Activated naive CD4-positive, alpha-beta T cell treated with anti-CD3 and anti-CD28 coated beads, Interleukin-2, amount 50 U/mL, for 24 hours (primary cell): ENCODE data around the gene RTN1.

Source experiments
- H3K27ac Mint-ChIP-seq: one replicate; pipeline ENCODE4 v1.8.0; 2021; ENCODE audit warnings: mild to moderate bottlenecking, mixed read lengths
- H3K27me3 Mint-ChIP-seq: one replicate; pipeline ENCODE4 v1.8.0; 2021; ENCODE audit warnings: mixed read lengths
- H3K36me3 Mint-ChIP-seq: one replicate; pipeline ENCODE4 v1.8.0; 2021; ENCODE audit warnings: mixed read lengths
- H3K4me1 Mint-ChIP-seq: one replicate; pipeline ENCODE4 v1.8.0; 2021; ENCODE audit warnings: mixed read lengths
- H3K4me3 Mint-ChIP-seq: one replicate; pipeline ENCODE4 v1.8.0; 2021; ENCODE audit warnings: mild to moderate bottlenecking, mixed read lengths
- H3K9me3 Mint-ChIP-seq: one replicate; pipeline ENCODE4 v1.8.0; 2021; ENCODE audit warnings: mixed read lengths

RTN1 gene

DNA sequence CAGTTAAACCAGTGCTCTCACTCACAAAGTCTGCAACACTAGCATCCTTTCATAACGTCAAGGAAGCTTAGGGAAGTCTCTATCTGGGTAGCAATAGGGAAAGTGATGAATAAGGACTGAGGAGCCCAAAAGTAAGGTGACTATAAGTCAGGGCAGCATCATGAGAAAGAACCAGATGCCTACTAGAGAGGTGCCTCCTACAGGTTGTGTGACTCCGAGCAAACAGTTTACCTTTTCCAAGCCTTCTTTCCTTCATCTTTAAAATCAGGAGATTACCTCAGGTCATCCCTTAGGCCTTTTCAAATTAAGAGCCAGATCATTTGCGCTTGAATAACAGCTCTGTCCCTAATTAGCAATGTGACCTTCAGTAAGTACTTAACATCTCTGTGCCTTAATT, 40.2 kb downstream of the RTN1 start:
- peaks cover 19% of the 10 kb centered on the region for H3K27me3 Mint-ChIP-seq
- no peaks in the 10 kb centered on the region for H3K4me1 Mint-ChIP-seq
- no peak overlapping the region for H3K4me3 Mint-ChIP-seq
- no peaks in the 10 kb centered on the region for H3K36me3 Mint-ChIP-seq
- H3K27ac Mint-ChIP-seq, result no peak overlapping the region
- H3K9me3 Mint-ChIP-seq, result no peaks in the 10 kb centered on the region

- Mint-ChIP-seq H3K36me3 (no peaks in the 10 kb centered on the region), H3K27me3 (peaks cover 16% of the 10 kb centered on the region), H3K9me3 (no peaks in the 10 kb centered on the region), H3K27ac (no peak overlapping the region), H3K4me3 (no peak overlapping the region), H3K4me1 (no peaks in the 10 kb centered on the region)
Observed at GRCh38 chr14:59829469-59830337, 40.9 kb downstream of the RTN1 start.

DNA sequence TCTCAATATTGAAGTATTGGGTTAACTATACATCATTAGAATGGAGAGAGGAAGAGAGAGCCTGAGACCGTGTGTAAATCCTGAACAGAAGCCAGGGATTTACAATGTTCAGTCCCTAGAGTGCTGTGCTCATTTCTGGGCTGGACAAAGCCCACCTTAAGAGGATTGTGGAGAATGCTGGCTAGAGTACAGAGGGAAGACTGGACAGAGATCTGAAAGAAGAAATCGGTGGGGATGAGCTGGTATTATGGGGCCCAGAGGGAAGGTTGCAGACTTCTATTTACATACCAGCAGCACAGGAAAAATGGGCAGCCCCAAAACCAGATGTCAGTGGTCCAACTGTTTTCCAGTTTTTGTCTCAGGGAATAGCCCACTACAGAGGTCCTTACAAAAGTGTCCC, 42.3 kb downstream of the RTN1 start:
- H3K4me1 Mint-ChIP-seq, result no peaks in the 10 kb centered on the region
- H3K4me3 Mint-ChIP-seq, result no peak overlapping the region
- H3K27ac Mint-ChIP-seq, result no peak overlapping the region
- H3K9me3 Mint-ChIP-seq, result no peaks in the 10 kb centered on the region
- H3K27me3 Mint-ChIP-seq, result peaks cover 18% of the 10 kb centered on the region
- no peaks in the 10 kb centered on the region for H3K36me3 Mint-ChIP-seq

DNA sequence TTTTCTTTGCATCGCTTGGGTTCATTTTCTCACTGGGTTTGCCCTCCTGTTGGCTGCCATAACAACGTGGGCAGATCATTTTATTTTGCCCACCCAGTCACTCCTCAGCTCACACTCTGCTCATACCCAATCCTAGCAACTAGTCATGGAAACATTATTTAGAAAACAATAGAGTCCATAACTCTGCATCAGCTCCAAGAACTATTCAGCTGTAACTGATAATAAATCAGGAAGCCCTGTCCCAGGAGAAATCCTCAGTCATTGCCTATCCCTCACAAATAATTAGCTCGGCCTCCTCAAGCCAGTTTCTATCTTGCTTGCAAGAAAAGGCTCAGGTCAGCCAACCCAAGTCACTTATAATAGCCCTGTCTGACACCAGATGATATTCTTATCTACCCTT, 43.2 kb downstream of the RTN1 start:
- peaks cover 15% of the 10 kb centered on the region for H3K27me3 Mint-ChIP-seq
- H3K36me3 Mint-ChIP-seq, result no peaks in the 10 kb centered on the region

GRCh38 chr14:59826150-59826549, 44.4 kb downstream of the RTN1 start:
- H3K4me1 Mint-ChIP-seq, result no peaks in the 10 kb centered on the region
- no peaks in the 10 kb centered on the region for H3K36me3 Mint-ChIP-seq
- H3K27me3 Mint-ChIP-seq, result peaks cover 15% of the 10 kb centered on the region
- no peak overlapping the region for H3K4me3 Mint-ChIP-seq
- no peaks in the 10 kb centered on the region for H3K9me3 Mint-ChIP-seq
- no peak overlapping the region for H3K27ac Mint-ChIP-seq

More for the DNA sequence above, 43.2 kb downstream of the RTN1 start:
- Mint-ChIP-seq H3K27ac (no peak overlapping the region), H3K4me3 (no peak overlapping the region), H3K9me3 (no peaks in the 10 kb centered on the region), H3K4me1 (no peaks in the 10 kb centered on the region)

DNA sequence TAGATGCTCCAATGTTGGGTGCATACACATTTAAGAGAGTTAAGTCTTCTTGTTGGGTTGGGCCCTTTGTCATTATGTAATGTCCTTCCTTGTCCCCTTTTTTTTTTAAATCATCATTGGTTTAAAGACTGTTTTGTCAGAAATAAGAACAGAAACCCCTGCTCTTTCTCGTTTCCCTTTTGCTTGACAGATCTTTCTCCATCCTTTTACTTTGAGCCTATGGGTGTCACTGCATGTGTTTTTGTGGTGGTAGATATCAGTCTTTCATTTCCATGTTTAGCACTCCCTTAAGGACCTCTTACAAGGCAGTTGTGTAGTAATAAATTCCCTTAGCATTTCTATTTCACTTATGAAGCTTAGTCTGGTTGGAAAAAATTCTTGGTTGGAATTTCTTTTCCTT, 47.4 kb downstream of the RTN1 start:
- Mint-ChIP-seq H3K4me1 (no peaks in the 10 kb centered on the region), H3K27ac (no peak overlapping the region), H3K36me3 (no peaks in the 10 kb centered on the region), H3K27me3 (peaks cover 8% of the 10 kb centered on the region), H3K4me3 (no peak overlapping the region), H3K9me3 (no peaks in the 10 kb centered on the region)

DNA sequence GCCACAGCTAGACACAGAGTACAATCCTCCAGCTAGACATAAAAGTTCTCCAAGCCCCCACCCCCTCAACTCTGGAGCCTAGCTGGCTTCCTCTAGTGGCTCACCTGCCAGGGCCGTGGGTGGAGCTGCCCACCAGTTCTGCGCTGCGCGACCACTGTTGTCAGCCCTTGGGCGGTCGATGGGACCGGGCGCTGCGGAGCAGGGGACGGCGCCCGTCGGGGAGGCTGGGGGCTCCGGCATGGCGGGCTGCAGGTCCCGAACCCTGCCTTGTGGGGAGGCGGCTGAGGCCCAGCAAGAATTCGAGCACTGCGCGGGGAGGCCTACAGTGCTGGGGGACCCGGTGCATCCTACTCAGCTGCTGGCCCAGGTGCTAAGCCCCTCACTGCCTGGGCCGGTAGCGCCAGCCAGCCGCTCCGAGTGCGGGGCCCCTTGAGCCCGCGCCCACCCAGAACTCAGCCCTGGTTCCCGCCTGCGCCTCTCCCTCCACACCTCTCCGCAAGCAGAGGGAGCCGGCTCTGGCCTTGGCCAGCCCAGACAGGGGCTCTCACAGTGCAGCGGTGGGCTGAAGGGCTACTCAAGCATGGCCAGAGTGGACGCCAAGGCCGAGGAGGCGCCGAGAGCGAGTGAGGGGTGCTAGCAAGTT, 51.0 kb downstream of the RTN1 start:
- no peak overlapping the region for H3K4me3 Mint-ChIP-seq
- H3K4me1 Mint-ChIP-seq, result no peaks in the 10 kb centered on the region
- H3K36me3 Mint-ChIP-seq, result no peaks in the 10 kb centered on the region

DNA sequence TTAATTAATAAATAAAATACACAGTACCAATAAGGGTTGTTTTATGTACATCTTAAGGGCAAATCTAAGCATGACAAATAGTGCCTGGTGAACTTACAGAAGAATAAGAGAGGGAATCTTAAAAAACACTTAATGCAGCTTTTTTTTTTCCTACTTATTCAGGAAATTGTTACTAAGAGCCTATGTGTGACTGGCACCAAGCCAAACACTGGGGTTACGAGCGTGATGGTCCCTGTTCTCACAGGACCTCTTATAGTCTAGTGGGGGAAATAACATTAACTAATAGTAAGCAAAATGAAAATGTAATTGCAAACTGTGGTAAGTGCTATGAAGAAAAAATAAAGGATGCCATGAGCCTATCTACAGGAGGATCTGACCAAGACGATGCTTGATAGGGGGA, 53.6 kb downstream of the RTN1 start:
- Mint-ChIP-seq H3K27ac (no peak overlapping the region), H3K36me3 (no peaks in the 10 kb centered on the region), H3K27me3 (peaks cover 1% of the 10 kb centered on the region), H3K9me3 (no peaks in the 10 kb centered on the region), H3K4me3 (no peak overlapping the region), H3K4me1 (no peaks in the 10 kb centered on the region)

More for the DNA sequence above, 51.0 kb downstream of the RTN1 start:
- no peaks in the 10 kb centered on the region for H3K9me3 Mint-ChIP-seq
- H3K27me3 Mint-ChIP-seq, result peaks cover 3% of the 10 kb centered on the region
- H3K27ac Mint-ChIP-seq, result no peak overlapping the region

- H3K27me3 Mint-ChIP-seq, result peaks cover 4% of the 10 kb centered on the region
Observed at GRCh38 chr14:59814988-59815387, 55.6 kb downstream of the RTN1 start.

GRCh38 chr14:59811815-59812214, 58.8 kb downstream of the RTN1 start:
- H3K36me3 Mint-ChIP-seq, result no peaks in the 10 kb centered on the region
- H3K9me3 Mint-ChIP-seq, result peaks cover 2% of the 10 kb centered on the region
- H3K4me3 Mint-ChIP-seq, result no peak overlapping the region

More at GRCh38 chr14:59814988-59815387, 55.6 kb downstream of the RTN1 start:
- no peaks in the 10 kb centered on the region for H3K4me1 Mint-ChIP-seq
- H3K4me3 Mint-ChIP-seq, result no peak overlapping the region
- H3K9me3 Mint-ChIP-seq, result no peaks in the 10 kb centered on the region
- H3K27ac Mint-ChIP-seq, result no peak overlapping the region
- no peaks in the 10 kb centered on the region for H3K36me3 Mint-ChIP-seq

DNA sequence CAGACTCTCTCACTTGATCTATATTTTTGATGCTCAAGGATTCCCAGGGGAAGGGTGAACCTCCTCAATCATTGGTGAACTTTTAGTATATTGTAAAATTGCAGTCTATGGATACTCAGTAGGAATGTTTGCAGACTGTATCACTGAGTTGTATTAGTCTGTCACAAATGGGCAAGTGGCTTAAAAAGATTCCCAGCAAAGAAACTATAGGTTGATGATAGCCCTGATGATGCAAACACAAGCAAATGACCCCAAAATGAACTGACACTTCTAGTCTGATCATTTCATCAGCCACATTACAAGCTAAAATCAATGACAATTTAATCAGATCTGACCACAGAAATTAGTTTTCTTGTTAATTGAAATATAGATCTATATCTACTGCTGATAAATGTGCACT, 59.5 kb downstream of the RTN1 start:
- H3K27me3 Mint-ChIP-seq, result peaks cover 7% of the 10 kb centered on the region
- peaks cover 6% of the 10 kb centered on the region for H3K9me3 Mint-ChIP-seq
- H3K4me1 Mint-ChIP-seq, result no peaks in the 10 kb centered on the region
- no peak overlapping the region for H3K27ac Mint-ChIP-seq
- no peak overlapping the region for H3K4me3 Mint-ChIP-seq
- H3K36me3 Mint-ChIP-seq, result no peaks in the 10 kb centered on the region

More at GRCh38 chr14:59811815-59812214, 58.8 kb downstream of the RTN1 start:
- H3K4me1 Mint-ChIP-seq, result no peaks in the 10 kb centered on the region
- H3K27ac Mint-ChIP-seq, result no peak overlapping the region
- H3K27me3 Mint-ChIP-seq, result peaks cover 4% of the 10 kb centered on the region

GRCh38 chr14:59803052-59803540, 67.5 kb downstream of the RTN1 start:
- Mint-ChIP-seq H3K4me1 (no peaks in the 10 kb centered on the region), H3K36me3 (no peaks in the 10 kb centered on the region), H3K27me3 (peaks cover 12% of the 10 kb centered on the region), H3K9me3 (peaks cover 6% of the 10 kb centered on the region), H3K27ac (no peak overlapping the region), H3K4me3 (no peak overlapping the region)

DNA sequence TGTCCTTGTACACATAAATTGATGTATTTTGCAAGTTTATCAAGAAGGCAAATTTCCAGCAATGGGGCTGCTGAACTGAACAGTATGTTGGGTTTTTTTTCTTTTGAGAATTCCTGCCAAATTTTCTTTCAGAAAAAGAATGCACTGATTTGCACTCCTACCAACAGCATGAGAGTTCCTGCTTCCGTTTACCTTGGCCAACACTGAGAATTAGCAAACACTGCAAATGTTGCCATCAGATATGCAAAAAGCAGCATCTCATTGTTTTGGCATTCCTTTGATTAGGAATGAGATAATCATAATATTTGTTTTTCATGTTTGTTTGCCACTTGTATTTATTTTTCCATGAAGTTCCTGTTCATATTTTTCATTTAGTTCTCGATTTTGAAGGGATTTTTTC, 82.4 kb downstream of the RTN1 start:
- no peaks in the 10 kb centered on the region for H3K36me3 Mint-ChIP-seq
- no peaks in the 10 kb centered on the region for H3K4me1 Mint-ChIP-seq
- peaks cover 4% of the 10 kb centered on the region for H3K27me3 Mint-ChIP-seq
- no peaks in the 10 kb centered on the region for H3K9me3 Mint-ChIP-seq
- H3K27ac Mint-ChIP-seq, result no peak overlapping the region
- H3K4me3 Mint-ChIP-seq, result no peak overlapping the region

- H3K9me3 Mint-ChIP-seq, result no peaks in the 10 kb centered on the region
- peaks cover 5% of the 10 kb centered on the region for H3K27me3 Mint-ChIP-seq
- H3K4me3 Mint-ChIP-seq, result no peak overlapping the region
- no peaks in the 10 kb centered on the region for H3K36me3 Mint-ChIP-seq
- no peaks in the 10 kb centered on the region for H3K4me1 Mint-ChIP-seq
- no peak overlapping the region for H3K27ac Mint-ChIP-seq
Observed at GRCh38 chr14:59787045-59787674, 83.4 kb downstream of the RTN1 start.

GRCh38 chr14:59785629-59786028, 84.9 kb downstream of the RTN1 start:
- Mint-ChIP-seq H3K4me3 (no peak overlapping the region), H3K27ac (no peak overlapping the region), H3K27me3 (peaks cover 5% of the 10 kb centered on the region), H3K9me3 (no peaks in the 10 kb centered on the region), H3K4me1 (no peaks in the 10 kb centered on the region), H3K36me3 (no peaks in the 10 kb centered on the region)

- no peak overlapping the region for H3K4me3 Mint-ChIP-seq
- H3K27me3 Mint-ChIP-seq, result peaks cover 7% of the 10 kb centered on the region
- no peaks in the 10 kb centered on the region for H3K9me3 Mint-ChIP-seq
- no peaks in the 10 kb centered on the region for H3K4me1 Mint-ChIP-seq
- no peaks in the 10 kb centered on the region for H3K36me3 Mint-ChIP-seq
- no peak overlapping the region for H3K27ac Mint-ChIP-seq
Observed at GRCh38 chr14:59782760-59783159, 87.8 kb downstream of the RTN1 start.
